Measurements from ENCODE around the gene TJP2. TPM values are rescaled to one million over a fixed set of nuclear protein-coding genes. Genes with fewer than 3 reads are reported as not detected.

TJP2 gene
- total and polyA plus RNA-seq, 2 donors from 2014 or later: 35.9 to 148 TPM

GRCh38 chr9:69175486-69175885 lies 1.4 kb downstream of the TJP2 start:
- H3K9ac ChIP-seq (ENCODE audit: low read length in 3 of 3): peak overlapping the region in 1 of 3 donors; percentile 35
- peak overlapping the region in 1 of 2 donors; percentile 73 for H3K27ac ChIP-seq (ENCODE audit: low read depth in 2 of 2, low read length in 2 of 2)
- FAIRE-seq: no peak

GRCh38 chr9:69176471-69177171 lies 2.5 kb downstream of the TJP2 start:
- H3K4me1 ChIP-seq (ENCODE audit: control insufficient read depth in 2 of 3, insufficient read depth in 2 of 3, low read depth in 1 of 3, low read length in 3 of 3): peaks cover 0 to 27% (median 9%) of the 10 kb centered on the region in 3 donors
- peak overlapping the region in 1 of 3 donors; percentile 76 for H3K4me3 ChIP-seq (ENCODE audit: low read length in 3 of 3)
- FAIRE-seq (no peak), DNase-seq (no peak)
- H3K27me3 ChIP-seq (ENCODE audit: control insufficient read depth, insufficient read depth, low read length): no peaks in the 10 kb centered on the region
- no peaks in the 10 kb centered on the region for H3K36me3 ChIP-seq (ENCODE audit: control insufficient read depth in 2 of 3, insufficient read depth in 3 of 3, low read length in 3 of 3)
- intact Hi-C loops (cut with DNase I): no loop called here
- peak overlapping the region in 1 of 2 donors; percentile 33 for H3K27ac ChIP-seq (ENCODE audit: low read depth in 2 of 2, low read length in 2 of 2)
- H3K9me3 ChIP-seq (ENCODE audit: control insufficient read depth in 2 of 3, insufficient read depth in 1 of 3, low read length in 3 of 3): no peaks in the 10 kb centered on the region
- TF ChIP-seq CTCF (IDR thresholded peaks at IDR 0.05; ENCODE audit: borderline replicate concordance, extremely low read depth, insufficient read depth): no peak
- no peak overlapping the region for H3K9ac ChIP-seq (ENCODE audit: low read length in 3 of 3)

More at GRCh38 chr9:69175486-69175885, 1.4 kb downstream of the TJP2 start:
- Histone ChIP-seq H3K4me3 (ENCODE audit: low read length in 3 of 3) (peak overlapping the region in 2 of 3 donors; percentile 76 to 77), H3K9me3 (ENCODE audit: control insufficient read depth in 2 of 3, insufficient read depth in 1 of 3, low read length in 3 of 3) (no peaks in the 10 kb centered on the region), H3K36me3 (ENCODE audit: control insufficient read depth in 2 of 3, insufficient read depth in 3 of 3, low read length in 3 of 3) (no peaks in the 10 kb centered on the region), H3K27me3 (ENCODE audit: control insufficient read depth, insufficient read depth, low read length) (no peaks in the 10 kb centered on the region), H3K4me1 (ENCODE audit: control insufficient read depth in 2 of 3, insufficient read depth in 2 of 3, low read depth in 1 of 3, low read length in 3 of 3) (peaks cover 0 to 22% (median 5%) of the 10 kb centered on the region in 3 donors)
- TF ChIP-seq CTCF (IDR thresholded peaks at IDR 0.05; ENCODE audit: borderline replicate concordance, extremely low read depth, insufficient read depth): no peak
- no peak for DNase-seq
- intact Hi-C loops (cut with DNase I): no loop called here

GRCh38 chr9:69178583-69179011 lies 4.5 kb downstream of the TJP2 start:
- no peak overlapping the region for H3K9ac ChIP-seq (ENCODE audit: low read length in 3 of 3)
- H3K4me1 ChIP-seq (ENCODE audit: control insufficient read depth in 2 of 3, insufficient read depth in 2 of 3, low read depth in 1 of 3, low read length in 3 of 3): peaks cover 0 to 26% (median 5%) of the 10 kb centered on the region in 3 donors
- H3K36me3 ChIP-seq (ENCODE audit: control insufficient read depth in 2 of 3, insufficient read depth in 3 of 3, low read length in 3 of 3): no peaks in the 10 kb centered on the region
- intact Hi-C loops (cut with DNase I): no loop called here
- H3K4me3 ChIP-seq (ENCODE audit: low read length in 3 of 3): peak overlapping the region in 2 of 3 donors; percentile 9 to 26
- no peaks in the 10 kb centered on the region for H3K27me3 ChIP-seq (ENCODE audit: control insufficient read depth, insufficient read depth, low read length)
- FAIRE-seq (no peak), DNase-seq (no peak)
- no peaks in the 10 kb centered on the region for H3K9me3 ChIP-seq (ENCODE audit: control insufficient read depth in 2 of 3, insufficient read depth in 1 of 3, low read length in 3 of 3)
- no peak for TF ChIP-seq CTCF (IDR thresholded peaks at IDR 0.05; ENCODE audit: borderline replicate concordance, extremely low read depth, insufficient read depth)
- H3K27ac ChIP-seq (ENCODE audit: low read depth in 2 of 2, low read length in 2 of 2): peak overlapping the region in 1 of 2 donors; percentile 38
